Stomach (tissue), 9 donors: ENCODE results near the gene KIAA1671. TPM values are rescaled to one million over a fixed set of nuclear protein-coding genes. Genes with fewer than 3 reads are reported as not detected.
A peak's percentile ranks its signal among the peaks of the same experiment; 100 is the strongest.

Source experiments
- DNase-seq, 2 donors: peaks; one replicate each; pipeline versions ENCODE4 v3.0.0 to v3.0.0-alpha.2; 2013 to 2019
- H3K27ac ChIP-seq, 5 donors: fragments of 200-600 bp in 4 of 5; sonication (generic) in 4 of 5; one replicate each; pipeline ENCODE4 v1.5.1; 2013 to 2019; ENCODE audit warnings: mild to moderate bottlenecking in 1 of 5, moderate library complexity in 1 of 5
- H3K27me3 ChIP-seq, 3 donors: fragments of 200-600 bp; sonication (generic); one replicate each; pipeline ENCODE4 v1.5.1; 2017 to 2019; ENCODE audit warnings: mixed run types in 1 of 3
- H3K36me3 ChIP-seq, 4 donors: fragments of 200-600 bp; sonication (generic); 1 replicate in 3 of 4; 2 replicates in 1 of 4; pipeline ENCODE4 v1.5.1; 2016 to 2019
- H3K4me1 ChIP-seq, 4 donors: fragments of 200-600 bp; sonication (generic); one replicate each; pipeline ENCODE4 v1.5.1; 2016 to 2019
- H3K4me3 ChIP-seq, 4 donors: fragments of 200-600 bp; sonication (generic) in 3 of 4; one replicate each; pipeline ENCODE4 v1.5.1; 2016 to 2019; ENCODE audit warnings: mild to moderate bottlenecking in 1 of 4
- H3K9me3 ChIP-seq, 4 donors: fragments of 200-600 bp; sonication (generic); one replicate each; pipeline ENCODE4 v1.5.1; 2016 to 2019
- CTCF ChIP-seq, 7 experiments: fragments of 450-650 bp in 4 of 7; fragments of 200-600 bp in 3 of 7; sonication (generic) in 3 of 7; IDR thresholded peaks; one replicate each; pipeline ENCODE4 v1.5.1; 2016 to 2019; ENCODE audit warnings: antibody characterized with exemption in 7 of 7, control low read depth in 2 of 7, mild to moderate bottlenecking in 1 of 7
- EP300 ChIP-seq: sonication (generic); formaldehyde crosslinking; IDR thresholded peaks from one replicate; pipeline ENCODE4 v1.6.1; 2017; ENCODE audit warnings: antibody characterized with exemption
- POLR2A ChIP-seq, 4 donors: fragments of 450-650 bp; IDR thresholded peaks; one replicate each; pipeline ENCODE4 v1.6.1; 2016; ENCODE audit warnings: antibody characterized with exemption in 4 of 4, control low read depth in 2 of 4, mild to moderate bottlenecking in 1 of 4, moderate library complexity in 1 of 4
- POLR2AphosphoS5 ChIP-seq, 3 donors: sonication (generic); formaldehyde crosslinking; IDR thresholded peaks; one replicate each; pipeline ENCODE4 v1.6.1; 2016; ENCODE audit warnings: antibody characterized with exemption in 3 of 3
- WGBS, 5 donors: extraction: QIAGEN DNeasy Blood & Tissue Kit in 3 of 5; methylation state at CpG; one replicate each; pipeline versions ENCODE4 v1.1.5 to v1.1.7; 2013 to 2018; 5-methylcytosine and 5-hydroxymethylcytosine counted together
- intact Hi-C: fragments of 100-400 bp; cut with DNase I; formaldehyde crosslinking; loops from one replicate; pipeline ENCODE4 v1.15.1; 2023; ENCODE audit warnings: low total_unique reads
- polyA plus RNA-seq, 3 donors: library from polyadenylated mRNA; stranded (reverse); fragments of 200-250 nt; gene quantifications; one replicate each; pipeline ENCODE4 v1.2.3, GENCODE V29; 2013
- total RNA-seq, 5 donors: library from RNA; depleted of rRNA; stranded (reverse); fragments of >200 nt; gene quantifications; one replicate each; pipeline versions ENCODE4 v1.1.0 to v1.2.3, GENCODE V29; 2014 to 2016
- donor health status: healthy with polysubstance abuse.
- donor health status: Bipolar disorder and iron deficiency.
- donor health status: healthy.

KIAA1671 gene
- total and polyA plus RNA-seq, 8 donors, result 5.7 to 80.5 (median 32.5) TPM

DNA sequence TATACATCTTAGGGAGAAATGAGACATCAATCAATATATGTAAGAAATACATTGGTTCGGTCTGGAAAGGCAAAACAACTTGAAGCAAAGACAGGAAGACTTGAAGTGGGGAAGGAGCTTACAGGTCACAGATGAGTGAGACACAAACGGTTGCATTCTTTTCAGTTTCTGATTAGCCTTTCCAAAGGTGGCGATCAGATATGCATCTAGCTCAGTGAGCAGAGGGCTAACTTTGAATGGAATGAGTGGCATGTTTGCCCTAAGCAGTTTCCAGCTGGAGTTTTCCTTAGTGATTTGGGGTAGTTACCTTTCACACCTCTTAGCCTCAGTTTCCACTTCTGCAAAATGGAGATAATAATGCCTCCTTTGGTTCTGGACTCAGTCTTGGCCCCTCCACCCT is 21.8 kb upstream of the KIAA1671 start:
- no peak for DNase-seq
- intact Hi-C loops, result no loop called here
- TF ChIP-seq EP300, result no peak
- TF ChIP-seq POLR2A (IDR thresholded peaks at IDR 0.05), result no peak
- no peak for TF ChIP-seq CTCF (IDR thresholded peaks at IDR 0.05)
- 54 to 75% (median 63%) methylated on average over 3 of the region's 3 CpGs for WGBS, 5 donors
- Histone ChIP-seq H3K9me3 (no peaks in the 10 kb centered on the region), H3K36me3 (peaks cover 0 to 4% (median 0%) of the 10 kb centered on the region in 4 donors), H3K4me3 (no peak overlapping the region), H3K27me3 (no peaks in the 10 kb centered on the region), H3K27ac (no peak overlapping the region), H3K4me1 (no peaks in the 10 kb centered on the region)

GRCh38 chr22:24935771-24936483 is 16.6 kb upstream of the KIAA1671 start:
- intact Hi-C loops, result loop anchor here (5.0 kb wide), 1 partner anchor 116 kb away; no protein-coding TSS in a partner anchor
- no peaks in the 10 kb centered on the region for H3K36me3 ChIP-seq
- no peak for TF ChIP-seq POLR2AphosphoS5 (IDR thresholded peaks at IDR 0.05)
- no peak for TF ChIP-seq EP300
- no peak for TF ChIP-seq POLR2A (IDR thresholded peaks at IDR 0.05)
- no peak for TF ChIP-seq CTCF (IDR thresholded peaks at IDR 0.05)
- no peak for DNase-seq
- no peaks in the 10 kb centered on the region for H3K9me3 ChIP-seq
- no peak overlapping the region for H3K27ac ChIP-seq
- H3K4me1 ChIP-seq, result peaks cover 0 to 6% (median 0%) of the 10 kb centered on the region in 4 donors
- no peak overlapping the region for H3K4me3 ChIP-seq
- peaks cover 0 to 4% (median 0%) of the 10 kb centered on the region in 3 donors for H3K27me3 ChIP-seq

- intact Hi-C loops, result loop anchor here (5.0 kb wide), 1 partner anchor 115 kb away; no protein-coding TSS in a partner anchor
- H3K9me3 ChIP-seq, result no peaks in the 10 kb centered on the region
- peaks cover 0 to 6% (median 0%) of the 10 kb centered on the region in 4 donors for H3K4me1 ChIP-seq
- H3K27me3 ChIP-seq, result peaks cover 0 to 4% (median 0%) of the 10 kb centered on the region in 3 donors
- H3K27ac ChIP-seq, result no peak overlapping the region
- H3K4me3 ChIP-seq, result no peak overlapping the region
- H3K36me3 ChIP-seq, result no peaks in the 10 kb centered on the region
- TF ChIP-seq CTCF (IDR thresholded peaks at IDR 0.05) (peak in 2 of 7 experiments; percentile 26 to 30), POLR2AphosphoS5 (IDR thresholded peaks at IDR 0.05) (no peak)
- peak in 1 of 2 donors; percentile 51 for DNase-seq
- WGBS, 5 donors, result 18 to 33% (median 21%) methylated on average over 2 of the region's 2 CpGs
Measured at GRCh38 chr22:24937114-24937513, 15.4 kb upstream of the KIAA1671 start.

DNA sequence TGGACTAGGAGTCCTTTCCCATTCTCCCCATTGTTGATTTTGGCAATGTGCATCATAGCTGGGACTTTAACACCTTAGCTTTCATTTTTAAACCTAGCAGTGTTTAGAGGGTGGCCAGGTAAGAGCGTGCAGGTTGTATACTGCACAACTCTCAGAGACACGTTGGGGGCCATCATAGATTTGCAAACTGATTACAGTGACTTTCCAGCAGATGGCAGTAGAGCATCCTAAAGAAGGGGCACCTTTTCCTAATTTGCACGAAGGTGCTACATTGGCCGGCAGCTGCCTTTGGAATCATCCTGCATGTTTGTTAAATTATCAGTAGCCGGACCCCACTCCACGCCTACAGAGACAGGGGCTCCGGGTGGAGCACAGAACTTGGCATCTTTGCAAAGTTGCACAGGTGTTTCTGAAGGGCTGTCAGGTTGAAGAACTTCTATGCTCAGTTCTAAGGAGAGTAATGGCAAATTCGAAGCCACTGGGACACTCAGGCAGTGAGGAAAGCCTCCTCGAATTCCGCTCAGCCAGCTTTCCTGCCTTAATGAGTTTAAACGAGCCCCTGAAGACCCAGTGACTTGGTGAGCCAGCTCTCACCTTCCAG is 13.7 kb upstream of the KIAA1671 start:
- intact Hi-C loops, result loop anchor here (5.0 kb wide), 1 partner anchor 113 kb away; no protein-coding TSS in a partner anchor
- peak in 1 of 2 donors; percentile 70 for DNase-seq

More for the DNA sequence above, 13.7 kb upstream of the KIAA1671 start:
- WGBS, 5 donors, result 12 to 18% (median 17%) methylated on average over 10 to 11 of the region's 11 CpGs
- no peak overlapping the region for H3K27ac ChIP-seq
- no peak overlapping the region for H3K4me3 ChIP-seq
- TF ChIP-seq POLR2A (IDR thresholded peaks at IDR 0.05) (no peak), EP300 (no peak), CTCF (IDR thresholded peaks at IDR 0.05) (peak in 5 of 7 experiments; percentile 41 to 65 (median 60)), POLR2AphosphoS5 (IDR thresholded peaks at IDR 0.05) (no peak)
- H3K9me3 ChIP-seq, result no peaks in the 10 kb centered on the region
- peaks cover 0 to 6% (median 0%) of the 10 kb centered on the region in 4 donors for H3K4me1 ChIP-seq
- H3K36me3 ChIP-seq, result no peaks in the 10 kb centered on the region
- H3K27me3 ChIP-seq, result peaks cover 0 to 4% (median 0%) of the 10 kb centered on the region in 3 donors
